NCI-H510A treated with DMSO at 0.1 percent for 48 hours (cell line): ENCODE results near the gene ALDH1A2.

Source experiments
- DNase-seq: peaks from one replicate; lab custom pipeline; 2025; lab: John Stamatoyannopoulos, UW

The ALDH1A2 gene

DNA sequence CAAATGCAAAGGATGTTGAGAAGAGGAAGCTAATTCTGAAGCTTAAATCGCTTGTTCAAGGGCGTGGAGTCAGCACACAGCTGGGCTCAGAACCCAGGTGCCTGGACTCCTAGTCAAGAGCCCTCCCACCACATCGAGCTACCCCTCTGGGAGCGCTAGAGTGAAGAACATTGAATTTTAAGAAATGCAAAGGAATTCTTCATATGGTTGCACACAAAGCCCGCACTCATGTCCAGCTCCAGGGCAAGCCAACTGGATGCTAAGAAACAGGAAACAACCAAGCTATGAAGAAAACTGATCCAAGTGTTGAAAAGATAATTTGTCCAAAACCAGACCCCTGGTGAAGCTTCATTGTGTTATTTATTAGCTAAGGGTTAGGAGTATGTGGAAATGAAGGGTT, 122.3 kb downstream of the ALDH1A2 start:
- DNase-seq: no peak

DNA sequence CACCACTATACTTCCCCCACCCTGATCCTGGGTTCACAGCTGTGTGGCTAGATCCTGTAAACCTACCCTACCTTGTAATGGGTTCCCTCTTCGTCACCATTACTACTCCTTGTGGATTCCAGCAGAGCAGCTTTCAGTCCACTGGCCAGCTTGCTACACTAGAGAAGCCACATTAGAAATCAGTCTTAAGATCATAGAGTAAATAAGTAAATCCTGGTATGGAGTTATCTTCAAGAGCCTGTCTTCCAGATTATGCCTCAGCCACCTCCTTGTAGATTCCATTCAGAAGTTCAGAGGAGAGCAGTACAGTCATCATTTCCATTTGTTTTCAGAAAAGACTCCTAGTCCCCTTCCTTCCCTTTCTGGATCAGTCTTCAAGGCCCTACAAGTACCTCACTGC, 123.7 kb downstream of the ALDH1A2 start:
- DNase-seq: no peak

DNA sequence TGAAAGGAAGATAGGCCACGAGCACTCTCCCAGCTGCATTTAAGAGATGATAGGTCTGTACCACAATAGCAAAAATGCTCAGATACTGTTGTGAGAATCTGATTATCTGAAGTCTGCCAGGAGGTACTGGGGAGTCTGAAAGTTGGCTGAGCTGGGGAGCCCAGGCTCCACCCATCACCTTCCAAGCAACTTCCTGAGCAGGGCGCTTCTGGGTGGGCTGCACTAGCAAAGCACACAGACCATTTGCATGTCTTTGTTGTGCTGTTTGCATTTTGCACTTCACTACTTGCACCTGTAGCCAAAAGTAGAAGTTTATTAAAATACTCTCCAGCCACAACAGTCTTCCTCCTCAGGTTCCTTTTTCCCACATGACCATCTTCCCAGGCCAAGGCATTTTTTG, 133.2 kb downstream of the ALDH1A2 start:
- no peak for DNase-seq

DNA sequence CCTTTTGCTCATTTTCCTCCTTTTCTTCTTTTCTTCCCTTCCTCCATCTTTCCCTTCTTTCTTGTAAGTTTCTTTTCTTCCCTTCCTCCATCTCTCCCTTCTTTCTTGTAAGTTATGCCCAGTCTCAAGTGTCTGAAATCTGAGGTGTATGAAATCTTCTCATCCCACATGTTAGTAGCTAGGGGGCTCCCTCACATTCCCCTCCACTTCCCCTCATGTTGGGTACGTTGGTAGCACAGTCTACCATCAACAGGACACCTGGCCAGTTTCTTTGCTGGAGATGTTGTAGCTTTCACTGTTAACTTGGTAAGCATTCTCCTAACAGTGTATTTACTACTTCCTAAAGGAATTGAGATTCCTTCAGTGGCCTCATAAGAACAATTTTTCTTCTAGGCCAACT, 133.9 kb downstream of the ALDH1A2 start:
- no peak for DNase-seq

DNA sequence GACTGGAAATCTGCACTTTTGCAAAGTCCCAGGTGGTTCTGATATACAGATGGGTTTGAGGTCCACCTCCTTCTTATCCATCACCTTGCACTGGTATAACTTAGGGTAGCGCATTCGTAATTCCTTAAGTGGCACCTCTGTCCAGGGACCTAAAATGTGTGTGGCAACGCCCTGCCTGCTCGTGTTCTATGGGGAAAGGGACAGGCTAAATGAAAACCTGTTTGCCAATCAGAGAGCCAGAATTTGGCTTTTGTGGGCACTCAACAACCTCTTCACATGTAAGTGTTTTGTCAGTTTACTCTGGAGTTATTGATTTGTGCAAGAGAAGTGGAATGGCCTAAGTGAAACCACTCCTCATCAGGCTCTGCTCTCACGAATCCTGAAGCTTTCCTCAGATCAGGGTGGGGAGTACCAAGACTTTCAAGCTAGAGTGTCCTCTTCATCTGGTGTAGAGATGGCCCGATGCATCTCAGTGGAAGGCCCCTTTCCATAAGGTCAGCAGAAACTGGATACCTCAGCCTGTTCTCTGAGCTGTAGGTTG, 138.3 kb downstream of the ALDH1A2 start:
- DNase-seq: peak; percentile 69

DNA sequence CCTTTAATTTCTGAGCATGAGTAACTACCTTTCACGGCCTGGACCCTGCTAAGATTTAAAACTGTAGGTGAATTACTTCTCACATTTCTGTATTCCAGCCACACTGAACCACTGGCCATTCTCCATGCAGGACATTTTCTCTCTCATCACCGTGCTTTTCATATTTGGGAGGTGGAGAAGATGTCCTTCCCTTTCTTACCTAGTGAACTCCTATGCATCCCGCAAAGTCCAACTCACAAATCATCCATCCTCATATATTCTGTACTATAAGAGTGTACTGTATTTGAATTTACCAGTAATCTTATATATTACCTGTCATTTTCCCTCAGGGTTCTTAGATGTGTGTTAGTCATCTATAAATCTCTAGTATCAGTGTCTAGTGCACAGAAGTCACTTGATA, 139.9 kb downstream of the ALDH1A2 start:
- DNase-seq: no peak

DNA sequence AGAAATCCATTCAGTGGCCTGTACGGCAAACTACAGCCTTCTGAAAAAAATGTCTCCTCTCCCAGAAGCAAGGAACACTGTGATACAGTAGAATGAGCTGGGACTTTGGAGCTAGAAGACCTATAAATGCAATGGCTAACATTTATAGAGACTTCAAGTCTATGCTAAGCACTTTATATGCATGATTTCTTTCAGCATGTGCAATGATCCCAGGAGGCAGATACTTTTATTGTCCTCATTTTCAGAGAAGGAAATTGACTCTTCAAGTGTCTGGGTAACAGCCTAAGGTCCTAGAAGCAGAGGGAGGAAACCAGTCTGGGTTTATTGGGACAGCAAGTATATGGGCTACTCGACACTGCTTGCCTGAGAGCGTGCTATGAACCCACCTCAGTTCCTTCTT, 140.9 kb downstream of the ALDH1A2 start:
- DNase-seq: no peak

DNA sequence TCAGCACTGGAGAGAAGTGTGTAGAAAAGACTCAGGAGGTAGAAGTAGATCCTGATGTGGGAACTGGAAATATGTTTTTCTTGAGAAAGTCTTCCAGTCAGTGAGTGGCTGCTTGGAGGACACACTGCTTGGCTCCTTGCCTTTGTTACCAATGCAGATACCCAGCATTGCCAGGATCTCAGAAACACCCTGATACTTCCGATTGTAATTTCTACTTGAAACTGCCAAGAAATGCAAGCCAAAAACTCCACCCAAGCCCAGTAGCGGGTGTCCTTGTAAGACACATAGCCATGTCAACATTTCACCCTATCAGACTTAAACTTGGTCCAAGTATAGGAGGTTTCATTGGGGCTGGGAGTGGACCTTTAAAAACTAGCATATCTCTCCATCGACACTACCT, 141.8 kb downstream of the ALDH1A2 start:
- DNase-seq: no peak

DNA sequence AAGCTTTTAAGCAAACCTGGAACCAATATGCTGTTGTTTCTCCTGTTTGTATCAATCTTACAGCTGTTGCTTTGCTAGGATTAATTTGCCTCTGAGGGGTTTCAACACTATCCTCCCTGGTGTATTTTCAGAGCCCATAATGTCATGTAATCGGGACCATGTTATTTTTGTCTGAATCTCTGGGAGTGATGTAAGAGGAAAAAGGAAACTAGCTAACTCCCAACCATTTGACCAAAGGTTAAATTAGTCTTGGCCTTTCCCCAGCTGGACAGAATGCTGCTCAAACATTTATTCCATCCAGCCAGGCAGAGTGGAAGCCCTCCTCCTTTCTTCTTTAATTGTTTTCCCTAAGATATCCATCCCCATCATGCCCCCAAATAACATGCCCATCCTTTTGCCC, 142.2 kb downstream of the ALDH1A2 start:
- DNase-seq: no peak

DNA sequence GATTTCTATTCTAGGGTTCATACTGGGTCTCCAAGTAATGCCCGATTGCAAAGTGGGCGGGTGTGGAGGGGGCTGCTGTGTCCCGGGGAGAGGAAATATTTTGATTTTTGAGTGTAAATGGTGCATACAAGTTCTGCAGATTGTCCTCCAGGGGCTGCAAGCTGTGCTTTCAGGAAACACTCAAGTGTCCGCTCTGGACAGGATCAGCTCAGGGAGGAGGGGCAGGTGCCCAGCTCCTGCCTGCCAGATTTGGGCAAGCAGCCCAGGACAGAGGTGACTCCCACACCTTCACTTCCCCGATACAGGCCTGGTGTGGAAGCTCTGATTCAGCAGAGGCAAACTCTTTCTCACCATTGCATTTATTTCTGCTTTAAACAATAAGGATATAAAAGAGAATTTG, 142.7 kb downstream of the ALDH1A2 start:
- DNase-seq: no peak

DNA sequence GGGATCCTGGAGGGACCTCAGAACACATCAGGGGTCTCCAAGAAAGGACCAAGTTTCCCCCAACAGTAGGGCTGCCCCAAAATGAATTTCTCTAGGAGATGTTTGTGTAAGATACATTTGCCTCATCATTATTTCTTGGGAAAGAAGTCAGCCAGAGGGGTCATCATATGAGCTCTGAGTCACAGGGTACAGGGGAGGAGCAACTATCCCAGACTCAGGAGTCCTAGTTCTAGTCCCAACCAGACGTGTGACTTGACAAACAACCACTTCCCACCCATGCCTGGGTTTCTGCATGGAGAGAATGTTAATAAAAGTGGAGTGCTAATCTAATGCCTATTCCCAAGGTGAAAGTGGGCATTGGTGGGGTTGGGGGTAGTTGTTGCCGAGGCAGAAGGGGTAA, 144.1 kb downstream of the ALDH1A2 start:
- no peak for DNase-seq

DNA sequence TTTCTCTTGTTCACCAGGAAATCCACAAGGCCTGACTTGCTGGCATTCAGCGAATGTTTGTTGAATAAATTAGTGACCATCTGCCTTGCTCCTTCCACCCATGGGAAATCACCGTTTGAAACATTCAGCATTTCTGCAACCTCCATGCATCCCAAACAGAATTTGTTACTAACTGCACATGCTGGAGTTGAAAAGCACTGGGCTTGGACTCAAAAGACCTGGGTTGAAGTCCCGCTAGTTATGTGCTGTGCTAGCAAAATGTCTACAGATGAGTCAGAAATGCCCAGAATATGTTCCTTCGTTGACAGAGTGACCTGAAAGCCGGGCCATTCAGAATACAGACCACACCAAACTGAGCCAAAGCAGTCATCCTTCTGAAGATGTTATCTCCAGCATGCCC, 144.6 kb downstream of the ALDH1A2 start:
- no peak for DNase-seq

DNA sequence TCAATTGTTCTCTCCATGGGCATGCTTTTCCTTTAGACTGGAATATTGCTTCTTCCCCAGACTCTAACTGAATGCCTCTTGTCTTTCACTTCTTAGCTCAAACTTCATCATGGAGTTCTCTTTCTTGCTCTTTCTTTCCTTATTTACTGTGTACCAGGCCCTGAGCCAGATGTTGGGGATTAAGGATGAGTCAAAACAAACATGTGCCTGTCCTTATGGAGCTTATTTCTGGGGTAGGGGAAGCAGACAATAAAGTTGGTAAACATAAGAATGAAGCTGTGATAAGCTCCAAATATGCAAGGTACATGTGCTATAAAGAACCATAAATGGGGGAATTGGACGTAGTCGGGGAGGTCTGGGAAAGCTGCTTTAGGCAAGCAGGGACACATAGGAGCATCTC, 145.8 kb downstream of the ALDH1A2 start:
- DNase-seq: no peak

DNA sequence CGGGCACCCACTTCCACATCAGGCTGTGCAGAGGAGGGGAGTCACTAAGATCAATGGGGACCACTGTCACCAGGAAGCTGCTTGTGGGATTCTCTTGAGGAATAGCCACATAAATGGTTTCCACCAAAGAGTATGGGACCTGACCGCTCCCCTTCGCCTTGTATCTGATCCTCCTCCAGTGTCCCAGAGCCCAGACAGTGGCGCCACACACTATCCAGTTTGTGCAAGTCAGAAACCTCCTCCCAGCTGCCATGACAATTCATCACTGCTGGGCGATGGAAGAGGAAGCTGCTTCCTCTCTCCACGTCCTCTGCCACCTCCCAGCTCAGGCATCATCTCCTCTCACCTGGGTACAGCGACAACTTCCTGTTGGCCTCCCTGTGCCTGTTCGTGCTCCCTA, 147.5 kb downstream of the ALDH1A2 start:
- DNase-seq: no peak

DNA sequence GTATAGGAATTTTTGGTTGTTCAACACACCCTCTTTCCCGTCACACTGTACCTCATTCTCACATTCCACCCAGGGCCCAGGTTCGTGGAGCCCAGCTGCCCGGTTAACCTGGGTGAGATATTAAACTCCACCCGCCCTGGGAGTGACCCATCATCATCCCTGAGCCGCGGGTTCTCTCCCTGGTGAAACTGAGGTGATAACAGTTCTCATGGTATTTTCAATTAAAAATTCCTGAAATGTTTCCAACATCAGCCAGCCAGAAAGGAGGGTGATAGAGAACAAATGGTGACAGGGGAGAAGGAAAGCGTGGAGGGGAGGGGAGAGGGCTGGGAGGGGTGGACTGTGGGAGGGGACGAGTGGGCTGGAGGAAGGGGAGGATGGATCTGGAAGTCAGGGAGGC, 148.8 kb downstream of the ALDH1A2 start:
- no peak for DNase-seq

DNA sequence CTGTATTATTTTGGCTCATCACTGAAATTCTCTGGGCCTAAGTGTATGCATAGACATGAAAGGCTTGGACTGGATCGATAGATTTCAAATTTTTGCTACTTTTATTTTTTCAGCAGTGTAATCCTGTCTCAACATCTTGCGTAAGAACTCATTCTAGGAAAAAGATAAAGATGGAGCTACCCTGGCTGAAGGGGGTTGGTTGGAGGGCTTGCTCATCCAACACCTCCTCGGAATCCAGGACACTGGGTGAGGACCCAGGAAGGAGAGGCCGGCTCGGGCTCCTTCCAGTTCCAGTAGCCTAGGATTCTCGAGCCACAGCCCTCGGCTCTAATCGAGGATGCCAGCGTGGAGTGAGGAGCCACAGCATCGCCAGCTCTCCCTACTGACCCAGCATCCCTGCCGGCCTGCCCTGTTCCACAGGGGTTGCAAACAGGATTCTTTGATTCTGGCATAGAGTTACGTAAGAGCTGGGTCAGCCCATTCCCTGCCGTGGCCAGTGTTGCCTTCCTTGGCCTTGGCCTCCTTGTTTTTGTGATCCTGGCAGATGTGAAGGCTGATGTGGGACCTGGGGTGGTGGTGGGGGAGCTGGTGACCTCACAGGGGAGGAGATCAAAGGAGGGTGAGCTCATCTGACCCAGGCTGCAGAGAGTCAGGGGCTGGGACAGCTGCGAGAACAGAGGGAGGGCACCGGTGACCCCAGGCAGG, 149.5 kb downstream of the ALDH1A2 start:
- DNase-seq: no peak

DNA sequence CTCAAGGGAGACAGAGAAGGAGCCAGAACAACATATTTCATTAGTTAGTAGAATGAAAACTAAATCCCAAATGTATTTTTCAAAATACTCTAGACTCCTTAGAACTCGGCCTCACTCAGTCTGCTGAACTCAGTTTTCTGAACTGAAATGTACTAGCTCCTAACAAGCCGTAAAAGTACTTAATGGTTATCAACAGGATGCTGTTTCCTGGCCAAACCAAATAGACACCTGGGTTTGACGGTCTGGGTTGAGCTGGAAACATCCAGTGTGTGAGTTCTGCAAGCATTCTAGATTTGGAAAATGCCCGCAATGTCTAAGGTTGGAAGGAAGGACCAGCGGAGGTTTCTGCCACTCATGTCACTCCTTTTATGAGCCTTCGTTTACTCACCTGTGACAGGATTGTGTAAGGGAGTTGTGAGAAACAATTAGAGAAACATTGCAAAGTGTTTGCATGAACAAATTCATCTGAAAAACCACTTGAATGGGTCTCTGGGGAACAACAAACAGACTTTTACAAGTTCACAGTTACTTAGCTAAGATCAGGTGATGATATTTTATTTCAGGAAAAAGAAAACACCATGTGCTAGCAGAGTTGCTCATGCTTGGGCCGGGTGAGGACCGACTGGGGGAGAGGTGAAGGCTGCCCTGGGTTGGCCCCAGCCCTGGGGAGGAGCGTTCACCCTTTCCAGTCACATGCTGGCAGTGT, 151.0 kb downstream of the ALDH1A2 start:
- DNase-seq: peak; percentile 10

DNA sequence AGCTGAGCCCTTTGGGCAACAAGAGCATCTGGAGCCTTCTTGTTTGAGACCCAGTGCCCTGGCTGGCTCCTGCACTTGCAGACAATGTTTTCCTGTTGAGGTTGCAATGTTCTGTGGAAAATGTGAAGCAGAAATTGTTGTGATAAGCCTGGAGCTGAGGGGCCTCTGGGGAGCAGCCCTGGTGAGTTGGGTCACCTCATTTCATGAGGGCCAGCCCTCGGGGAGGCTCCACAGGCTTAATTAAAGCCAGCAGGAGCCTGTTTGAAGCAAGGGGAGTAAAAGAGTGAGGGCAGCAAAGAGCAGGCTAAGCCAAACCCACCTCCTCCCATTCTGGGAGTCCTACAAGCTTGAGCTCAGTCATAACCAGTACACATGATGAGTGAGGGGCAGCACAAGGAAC, 154.3 kb downstream of the ALDH1A2 start:
- no peak for DNase-seq

DNA sequence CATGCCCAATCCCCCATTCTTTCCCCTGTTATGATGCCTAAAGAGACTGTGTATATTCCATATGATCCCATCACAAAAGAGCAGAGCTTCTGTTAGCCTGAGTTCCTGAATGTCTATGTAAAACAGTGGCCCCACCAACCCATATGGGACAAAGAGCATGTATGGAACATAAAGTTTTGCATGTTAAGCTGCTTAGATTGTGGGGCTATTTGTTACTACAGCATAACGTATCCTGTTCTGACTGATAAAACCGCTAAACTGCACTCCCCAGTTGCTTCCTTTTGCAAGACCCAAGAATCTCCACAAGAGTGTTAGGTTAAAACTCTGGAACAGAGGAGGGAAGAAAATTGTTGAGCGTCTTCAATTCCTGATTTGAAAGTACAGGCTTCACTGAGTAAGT, 154.8 kb downstream of the ALDH1A2 start:
- DNase-seq: no peak

DNA sequence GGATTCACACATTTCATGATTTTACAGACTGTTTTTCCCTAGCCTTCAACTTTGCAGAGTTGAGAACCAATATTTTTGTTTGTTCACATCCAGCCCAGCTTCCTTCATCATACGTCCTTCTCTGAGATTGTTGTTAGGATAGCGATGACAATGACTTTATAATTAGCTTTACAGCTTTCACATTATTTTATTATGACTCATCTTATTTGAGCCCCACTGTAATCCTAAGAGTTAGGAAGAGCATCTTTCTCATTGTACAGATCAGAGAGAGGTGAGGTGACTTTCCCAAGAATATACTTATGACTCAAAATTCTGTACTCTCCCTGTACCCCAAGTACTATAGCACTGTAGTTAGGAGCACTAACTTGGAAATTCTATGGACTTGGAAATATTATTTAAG, 156.1 kb downstream of the ALDH1A2 start:
- no peak for DNase-seq

DNA sequence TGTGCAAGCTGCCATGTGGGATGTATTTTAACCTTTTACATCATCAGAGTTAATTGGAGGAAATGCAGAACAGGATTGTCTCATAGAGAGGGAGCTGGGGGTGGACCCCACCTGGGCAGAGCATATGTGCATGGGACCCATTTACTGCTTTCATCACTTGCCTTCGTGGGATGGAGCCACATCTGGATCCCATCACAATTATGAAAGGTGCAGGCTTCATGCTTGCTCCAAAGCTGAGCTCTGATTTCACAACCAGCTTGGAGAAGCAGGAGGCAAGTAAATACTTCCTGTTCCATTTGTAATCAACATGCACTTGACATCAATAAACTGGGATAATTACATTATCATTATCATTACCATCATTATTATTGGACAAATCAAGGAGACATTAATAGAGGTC, 161.9 kb downstream of the ALDH1A2 start:
- DNase-seq: no peak
